IMR-90 (cell line): ENCODE measurements around the gene SRPK1. TPM values are rescaled to one million over a fixed set of nuclear protein-coding genes. Genes with fewer than 3 reads are reported as not detected.

Experiments used
- ATAC-seq: fragments of 200-7000 bp; cut with Tn5 transposase; 2 replicates; pipeline ENCODE4 v1.9.1; 2020; ENCODE audit warnings: low read depth, mild to moderate bottlenecking, moderate library complexity
- BruUV-seq: library from RNA; stranded (reverse); fragments of 400-500 nt; replicated peaks from 2 replicates; lab custom pipeline; 2021; lab: Mats Ljungman, UMichigan
- CTCF ChIA-PET: fragments of 300-600 bp; formaldehyde crosslinking; extraction: SDS; loops from one replicate; lab custom pipeline; 2021; ENCODE audit warnings: antibody characterized with exemption; lab: Yijun Ruan, JAX
- POLR2A ChIA-PET: fragments of 300-600 bp; sonication (Branson Sonifier 250); formaldehyde crosslinking; loops from one replicate; lab custom pipeline; 2022; ENCODE audit warnings: antibody characterized with exemption; ENCODE audit not compliant: unreplicated experiment; lab: Charles Lee
- DNase-seq: peaks from one replicate; pipeline ENCODE4 v3.0.0; 2013
- H2AFZ ChIP-seq: replicated peaks from 2 replicates; pipeline ENCODE3; 2013; ENCODE audit warnings: low read length, mild to moderate bottlenecking; ENCODE audit not compliant: poor library complexity
- H2AK5ac ChIP-seq: 2 replicates; pipeline ENCODE4 v1.6.1; 2013; ENCODE audit warnings: low read depth, low read length, inconsistent platforms
- H2AK9ac ChIP-seq: replicated peaks from 2 replicates; pipeline ENCODE3; 2013; ENCODE audit warnings: mild to moderate bottlenecking, low read depth, low read length, moderate library complexity; ENCODE audit not compliant: poor library complexity
- H2BK120ac ChIP-seq: 2 replicates; pipeline ENCODE4 v1.6.1; 2013; ENCODE audit warnings: low read depth, low read length, inconsistent platforms
- H2BK15ac ChIP-seq: 3 replicates; pipeline ENCODE4 v1.6.1; 2013; ENCODE audit warnings: low read depth, low read length, inconsistent platforms
- H2BK20ac ChIP-seq: 2 replicates; pipeline ENCODE4 v1.6.1; 2013; ENCODE audit warnings: low read depth, mild to moderate bottlenecking, inconsistent platforms, low read length, moderate library complexity
- H2BK5ac ChIP-seq: 2 replicates; pipeline ENCODE4 v1.6.1; 2013; ENCODE audit warnings: mild to moderate bottlenecking, low read depth, low read length, inconsistent platforms; ENCODE audit not compliant: poor library complexity, severe bottlenecking
- H3K14ac ChIP-seq: replicated peaks from 2 replicates; pipeline ENCODE4 v1.6.1; 2013; ENCODE audit warnings: low read depth, low read length, inconsistent platforms
- H3K18ac ChIP-seq: 2 replicates; pipeline ENCODE4 v1.6.1; 2013; ENCODE audit warnings: low read depth, low read length, control low read depth
- H3K23ac ChIP-seq: 2 replicates; pipeline ENCODE4 v1.6.1; 2013; ENCODE audit warnings: low read depth, low read length, inconsistent platforms
- H3K27ac ChIP-seq: 2 replicates; pipeline ENCODE4 v1.5.1; 2013; ENCODE audit warnings: mild to moderate bottlenecking, control low read depth, low read length; ENCODE audit not compliant: insufficient read depth
- H3K27me3 ChIP-seq: 2 replicates; pipeline ENCODE4 v1.6.1; 2013; ENCODE audit warnings: low read length; ENCODE audit not compliant: control insufficient read depth, insufficient read depth
- H3K36me3 ChIP-seq: 2 replicates; pipeline ENCODE4 v1.6.1; 2013; ENCODE audit warnings: low read length, mixed read lengths; ENCODE audit not compliant: control insufficient read depth, insufficient read depth
- H3K4ac ChIP-seq: 2 replicates; pipeline ENCODE4 v1.6.1; 2013; ENCODE audit warnings: low read depth, low read length, inconsistent platforms
- H3K4me1 ChIP-seq: 2 replicates; pipeline ENCODE4 v1.6.1; 2013; ENCODE audit warnings: low read length, mixed read lengths; ENCODE audit not compliant: control insufficient read depth, insufficient read depth
- H3K4me2 ChIP-seq: 2 replicates; pipeline ENCODE4 v1.6.1; 2013; ENCODE audit warnings: low read depth, mild to moderate bottlenecking, control low read depth, low read length, moderate library complexity
- H3K4me3 ChIP-seq: 2 replicates; pipeline ENCODE4 v1.5.1; 2013; ENCODE audit warnings: low read depth, mild to moderate bottlenecking, control low read depth, low read length, moderate library complexity; ENCODE audit not compliant: insufficient read depth
- H3K56ac ChIP-seq: 2 replicates; pipeline ENCODE4 v1.6.1; 2013; ENCODE audit warnings: low read length, inconsistent platforms; ENCODE audit not compliant: insufficient read depth; ENCODE audit errors: extremely low read depth
- H3K79me1 ChIP-seq, 2 experiments: 2 replicates each; pipeline ENCODE4 v1.6.1; 2013; ENCODE audit warnings: low read length in 2 of 2, inconsistent platforms in 1 of 2, low read depth in 1 of 2
- H3K9ac ChIP-seq: 2 replicates; pipeline ENCODE4 v1.6.1; 2013; ENCODE audit warnings: low read depth, low read length, control low read depth
- H3K9me1 ChIP-seq: 2 replicates; pipeline ENCODE4 v1.6.1; 2013; ENCODE audit warnings: low read length, inconsistent platforms; ENCODE audit not compliant: insufficient read depth
- H3K9me3 ChIP-seq: 2 replicates; pipeline ENCODE4 v1.6.1; 2013; ENCODE audit warnings: low read length; ENCODE audit not compliant: control insufficient read depth, insufficient read depth
- H4K20me1 ChIP-seq: 2 replicates; pipeline ENCODE4 v1.6.1; 2013; ENCODE audit warnings: low read length, inconsistent platforms; ENCODE audit not compliant: insufficient read depth
- H4K5ac ChIP-seq: 2 replicates; pipeline ENCODE4 v1.6.1; 2013; ENCODE audit warnings: mild to moderate bottlenecking, low read depth, low read length, control low read depth
- H4K8ac ChIP-seq, 2 experiments: 2 replicates each; pipeline ENCODE4 v1.6.1; 2013; ENCODE audit warnings: low read depth in 2 of 2, low read length in 2 of 2, control low read depth in 1 of 2, inconsistent platforms in 1 of 2
- H4K91ac ChIP-seq: 2 replicates; pipeline ENCODE4 v1.6.1; 2013; ENCODE audit warnings: low read depth, low read length, inconsistent platforms; ENCODE audit not compliant: insufficient read depth
- BHLHE40 ChIP-seq: fragments of 150-350 bp; IDR thresholded peaks from 2 replicates; pipeline ENCODE4 v1.6.1; 2016; ENCODE audit warnings: mild to moderate bottlenecking, low read depth, low read length
- CEBPB ChIP-seq: IDR thresholded peaks from 2 replicates; pipeline ENCODE4 v1.6.1; 2012; ENCODE audit warnings: low read depth, low read length, improper control_type of control experiment
- CHD1 ChIP-seq: IDR thresholded peaks from 2 replicates; pipeline ENCODE4 v1.6.1; 2012; ENCODE audit warnings: low read depth, low read length, improper control_type of control experiment
- CTCF ChIP-seq: conservative IDR thresholded peaks from 2 replicates; pipeline ENCODE4 v1.5.1; 2012; ENCODE audit warnings: mild to moderate bottlenecking, low read depth, low read length, improper control_type of control experiment
- FOS ChIP-seq: fragments of 150-350 bp; IDR thresholded peaks from 2 replicates; pipeline ENCODE4 v1.6.1; 2016; ENCODE audit warnings: low read depth, low read length
- MAFK ChIP-seq: IDR thresholded peaks from 2 replicates; pipeline ENCODE4 v1.6.1; 2012; ENCODE audit warnings: low read depth, low read length, improper control_type of control experiment
- MAZ ChIP-seq: IDR thresholded peaks from 2 replicates; pipeline ENCODE4 v1.6.1; 2012; ENCODE audit warnings: low read depth, mild to moderate bottlenecking, low read length, improper control_type of control experiment, moderate library complexity, borderline replicate concordance
- MXI1 ChIP-seq: IDR thresholded peaks from 2 replicates; pipeline ENCODE4 v1.6.1; 2012; ENCODE audit warnings: low read depth, mild to moderate bottlenecking, low read length, moderate library complexity, borderline replicate concordance
- NFE2L2 ChIP-seq: fragments of 150-350 bp; IDR thresholded peaks from 2 replicates; pipeline ENCODE4 v1.6.1; 2016; ENCODE audit warnings: low read depth, mild to moderate bottlenecking, low read length
- POLR2A ChIP-seq: IDR thresholded peaks from 2 replicates; pipeline ENCODE4 v1.6.1; 2012; ENCODE audit warnings: mild to moderate bottlenecking, low read depth, low read length
- RAD21 ChIP-seq: IDR thresholded peaks from 2 replicates; pipeline ENCODE4 v1.6.1; 2012; ENCODE audit warnings: low read length, improper control_type of control experiment
- RCOR1 ChIP-seq: IDR thresholded peaks from 2 replicates; pipeline ENCODE4 v1.6.1; 2012; ENCODE audit warnings: mild to moderate bottlenecking, low read length, improper control_type of control experiment; ENCODE audit not compliant: insufficient replicate concordance
- RFX5 ChIP-seq: IDR thresholded peaks from 2 replicates; pipeline ENCODE4 v1.8.0; 2012; ENCODE audit warnings: low read depth, mild to moderate bottlenecking, low read length, moderate library complexity
- SMC3 ChIP-seq: fragments of 150-350 bp; IDR thresholded peaks from 2 replicates; pipeline ENCODE4 v1.6.1; 2016; ENCODE audit warnings: low read depth, mild to moderate bottlenecking, antibody characterized with exemption, low read length, moderate library complexity
- USF2 ChIP-seq: fragments of 150-350 bp; IDR thresholded peaks from 2 replicates; pipeline ENCODE4 v1.6.1; 2017; ENCODE audit warnings: mild to moderate bottlenecking, antibody characterized with exemption, low read length, low read depth
- WGBS, 2 experiments: methylation state at CpG; one replicate each; pipeline versions ENCODE4 v1.1.5 to v1.1.7; 2013; ENCODE audit warnings: missing lambda C conversion rate in 2 of 2; ENCODE audit not compliant: insufficient read length in 1 of 2; ENCODE audit errors: extremely low coverage in 2 of 2; 5-methylcytosine and 5-hydroxymethylcytosine counted together
- dilution Hi-C: fragments of 300-500 bp; cut with HindIII; formaldehyde crosslinking; loops from one replicate; pipeline ENCODE4 v1.14.3; 2018; ENCODE audit warnings: low sequenced_read_pairs; ENCODE audit not compliant: unreplicated experiment
- in situ Hi-C: fragments of 300-500 bp; cut with MboI; formaldehyde crosslinking; loops from 3 replicates; pipeline ENCODE4 v1.14.3; 2019; ENCODE audit warnings: low sequenced_read_pairs, inconsistent platforms, mixed read lengths
- intact Hi-C: fragments of 100-400 bp; cut with micrococcal nuclease; formaldehyde crosslinking; loops from 2 replicates; pipeline ENCODE4 v1.10.0; 2022
- polyA plus RNA-seq, 3 experiments: library from polyadenylated mRNA; depleted of rRNA; stranded (reverse); fragments of >200 nt; gene quantifications; 2 replicates each; pipeline ENCODE4 v1.2.3, GENCODE V29; 2012; ENCODE audit warnings: low replicate concordance in 1 of 3
- total RNA-seq: library from RNA; depleted of rRNA; stranded (reverse); fragments of >200 nt; gene quantifications from 2 replicates; pipeline ENCODE4 v1.2.3, GENCODE V29; 2012
- TF ChIP-seq, protein P1 (sequence below): fragments of 150-350 bp; IDR thresholded peaks from 2 replicates; pipeline ENCODE4 v1.6.1; 2016; ENCODE audit warnings: low read depth, mild to moderate bottlenecking, low read length, moderate library complexity, borderline replicate concordance

SRPK1 gene
- total and polyA plus RNA-seq, 2 of the 4 experiments (the other 2 are of a cell fraction): 22.5 to 44.6 TPM

DNA sequence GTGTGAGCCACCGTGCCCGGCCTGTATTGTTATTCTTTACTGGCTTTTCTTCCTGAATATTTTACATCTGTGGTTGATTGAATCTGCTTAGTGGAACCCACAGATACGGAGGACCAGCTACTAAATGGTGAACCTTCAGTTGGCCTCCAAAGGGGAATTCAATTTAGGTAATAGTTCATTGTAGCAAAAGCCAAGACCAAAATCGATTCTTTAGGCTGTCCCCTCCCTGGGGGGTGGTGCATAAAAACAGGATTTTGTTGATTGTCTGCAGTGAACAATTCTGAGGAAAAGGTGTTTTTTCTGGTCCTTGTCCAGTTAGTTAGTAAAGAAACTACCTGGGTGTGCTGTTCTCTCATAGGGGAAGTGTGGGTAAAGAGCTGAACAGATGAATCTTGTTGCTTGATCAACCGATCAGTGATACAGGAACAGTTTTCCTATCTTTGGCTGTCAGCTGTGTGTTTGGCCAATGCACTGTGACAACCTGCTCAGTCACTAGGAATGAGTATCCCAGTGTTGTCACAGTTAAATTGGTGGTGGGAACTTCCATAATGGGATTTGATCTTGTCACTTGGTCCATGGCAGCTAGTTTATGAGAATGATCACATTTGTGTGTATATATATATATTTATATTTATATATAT is 96.2 kb downstream of the SRPK1 start:
- Histone ChIP-seq H3K14ac (no peak overlapping the region), H2AFZ (no peak overlapping the region), H3K9me1 (no peaks in the 10 kb centered on the region), H4K5ac (no peak overlapping the region), H3K4me3 (no peak overlapping the region), H2BK20ac (no peak overlapping the region), H3K4ac (no peak overlapping the region), H3K27ac (no peak overlapping the region), H3K23ac (no peak overlapping the region), H3K36me3 (no peaks in the 10 kb centered on the region), H3K9me3 (no peaks in the 10 kb centered on the region), H3K79me1 (no peaks in the 10 kb centered on the region), H4K20me1 (no peaks in the 10 kb centered on the region), H4K91ac (no peak overlapping the region), H2BK120ac (no peak overlapping the region), H3K27me3 (no peaks in the 10 kb centered on the region; the same call in none of the 2 replicates), H3K4me1 (no peaks in the 10 kb centered on the region), H2AK9ac (no peak overlapping the region), H3K9ac (no peak overlapping the region), H3K4me2 (no peak overlapping the region), H2BK15ac (no peak overlapping the region), H4K8ac (no peak overlapping the region), H3K18ac (no peak overlapping the region), H2BK5ac (no peak overlapping the region), H3K56ac (no peak overlapping the region), H2AK5ac (no peak overlapping the region)
- TF ChIP-seq SMC3 (no peak), MAFK (no peak), RFX5 (no peak), NFE2L2 (no peak), FOS (no peak), POLR2A (no peak), USF2 (no peak), RAD21 (no peak), MXI1 (no peak), MAZ (no peak), CHD1 (no peak), BHLHE40 (no peak), CTCF (no peak), CEBPB (no peak), RCOR1 (no peak)
- TF ChIP-seq, protein P1, sequence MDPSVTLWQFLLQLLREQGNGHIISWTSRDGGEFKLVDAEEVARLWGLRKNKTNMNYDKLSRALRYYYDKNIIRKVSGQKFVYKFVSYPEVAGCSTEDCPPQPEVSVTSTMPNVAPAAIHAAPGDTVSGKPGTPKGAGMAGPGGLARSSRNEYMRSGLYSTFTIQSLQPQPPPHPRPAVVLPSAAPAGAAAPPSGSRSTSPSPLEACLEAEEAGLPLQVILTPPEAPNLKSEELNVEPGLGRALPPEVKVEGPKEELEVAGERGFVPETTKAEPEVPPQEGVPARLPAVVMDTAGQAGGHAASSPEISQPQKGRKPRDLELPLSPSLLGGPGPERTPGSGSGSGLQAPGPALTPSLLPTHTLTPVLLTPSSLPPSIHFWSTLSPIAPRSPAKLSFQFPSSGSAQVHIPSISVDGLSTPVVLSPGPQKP: no peak
- ATAC-seq (no peak), DNase-seq (no peak)
- ChIA-PET POLR2A (no interaction called here), CTCF (no interaction called here)
- dilution Hi-C loops: no loop called here
- intact Hi-C loops: no loop called here
- in situ Hi-C loops: no loop called here
- WGBS, 2 experiments: 35% methylated on average over 2 of the region's 5 CpGs; no CpG with 5 or more reads in 1 of the 2 experiments
- no TSS peak for BruUV-seq
